GM18858 (cell line): ENCODE results near the gene ANKMY1.

Source experiments
- ATAC-seq: cut with Tn5 transposase; IDR thresholded peaks from one replicate; pipeline ENCODE4 v1.9.1; 2021; ENCODE audit not compliant: unreplicated experiment

The ANKMY1 gene

GRCh38 chr2:240594511-240595380, 37.0 kb upstream of the ANKMY1 start:
- ATAC-seq = no peak

GRCh38 chr2:240593703-240594451, 36.1 kb upstream of the ANKMY1 start:
- ATAC-seq = no peak

DNA sequence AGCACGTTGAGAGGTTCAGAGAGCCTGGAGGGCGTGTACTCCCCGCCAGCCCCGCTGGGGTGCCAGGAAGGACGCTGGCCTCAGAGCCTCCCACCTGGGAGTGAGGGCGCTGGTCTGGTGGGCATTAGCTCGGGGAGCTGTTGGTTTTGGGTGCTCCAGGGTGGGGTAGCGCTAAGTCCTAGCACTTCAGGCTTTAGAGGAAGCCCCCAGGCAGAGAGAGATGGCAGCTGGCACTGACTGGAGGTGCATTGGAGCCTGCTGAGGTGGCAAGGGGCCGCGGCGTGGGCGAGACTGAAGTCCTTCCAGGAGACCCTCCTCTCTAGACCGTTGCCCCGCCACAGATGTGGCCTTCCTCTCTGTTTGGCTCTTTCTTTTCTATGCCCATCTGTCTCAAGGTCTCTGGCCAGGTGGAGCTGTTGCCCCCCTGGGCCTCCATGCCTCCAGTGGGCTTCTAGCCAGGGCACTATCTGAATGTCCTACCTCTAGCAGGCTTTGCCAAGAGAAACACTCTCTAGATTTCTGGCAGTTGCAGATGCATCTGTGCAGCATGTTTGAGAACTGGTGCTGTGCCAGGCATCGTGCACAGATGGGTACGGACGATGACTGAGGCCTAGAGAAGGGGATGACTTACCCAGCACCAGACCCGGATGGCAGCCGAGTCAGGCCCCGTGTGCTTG, 35.4 kb upstream of the ANKMY1 start:
- ATAC-seq = no peak

GRCh38 chr2:240591784-240592183, 34.0 kb upstream of the ANKMY1 start:
- no peak for ATAC-seq

DNA sequence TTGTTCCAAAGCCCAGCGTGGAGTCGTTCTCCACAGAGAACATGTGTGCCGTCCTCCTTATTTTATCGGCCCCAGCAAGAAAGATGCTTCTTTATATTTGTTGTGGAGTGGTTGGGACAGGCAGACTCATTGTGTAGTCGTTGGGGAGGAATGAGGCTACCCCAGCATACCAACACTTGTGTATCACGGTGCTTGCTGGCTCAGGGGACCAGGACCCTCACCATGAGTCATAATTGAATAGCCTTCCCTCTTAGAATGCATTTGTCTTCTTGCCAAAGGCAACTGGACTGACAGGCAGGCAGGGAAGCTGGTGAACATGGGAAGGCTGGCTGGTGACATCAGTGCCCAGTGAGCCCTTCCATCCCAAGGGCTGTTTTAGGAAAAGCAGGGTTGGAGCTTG, 33.4 kb upstream of the ANKMY1 start:
- no peak for ATAC-seq

- no peak for ATAC-seq
Observed at GRCh38 chr2:240590681-240591111, 32.9 kb upstream of the ANKMY1 start.

- ATAC-seq = no peak
Observed at GRCh38 chr2:240589850-240590525, 32.2 kb upstream of the ANKMY1 start.

DNA sequence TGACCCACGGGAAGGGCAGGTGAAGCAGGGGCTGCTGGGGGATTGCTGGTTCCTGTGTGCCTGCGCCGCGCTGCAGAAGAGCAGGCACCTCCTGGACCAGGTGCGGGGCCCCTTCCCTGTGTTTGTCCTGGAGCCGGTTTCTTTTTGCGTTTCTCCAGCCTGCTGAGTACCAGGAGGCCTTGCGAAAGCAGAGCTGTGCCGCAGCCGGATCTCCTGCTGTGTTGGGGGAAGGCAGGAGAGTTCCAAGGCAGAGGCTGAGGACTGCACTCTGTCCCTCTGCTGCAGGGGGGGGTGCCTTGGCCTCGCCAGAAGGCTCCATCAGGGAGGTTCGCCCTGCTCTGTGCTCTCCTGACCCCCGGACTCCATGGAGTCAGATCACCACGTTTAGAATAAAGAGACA, 31.6 kb upstream of the ANKMY1 start:
- ATAC-seq = no peak

- no peak for ATAC-seq
Observed at GRCh38 chr2:240588669-240589068, 30.9 kb upstream of the ANKMY1 start.

GRCh38 chr2:240588006-240588655, 30.3 kb upstream of the ANKMY1 start:
- no peak for ATAC-seq

- ATAC-seq = no peak
Observed at GRCh38 chr2:240586919-240587800, 29.4 kb upstream of the ANKMY1 start.

DNA sequence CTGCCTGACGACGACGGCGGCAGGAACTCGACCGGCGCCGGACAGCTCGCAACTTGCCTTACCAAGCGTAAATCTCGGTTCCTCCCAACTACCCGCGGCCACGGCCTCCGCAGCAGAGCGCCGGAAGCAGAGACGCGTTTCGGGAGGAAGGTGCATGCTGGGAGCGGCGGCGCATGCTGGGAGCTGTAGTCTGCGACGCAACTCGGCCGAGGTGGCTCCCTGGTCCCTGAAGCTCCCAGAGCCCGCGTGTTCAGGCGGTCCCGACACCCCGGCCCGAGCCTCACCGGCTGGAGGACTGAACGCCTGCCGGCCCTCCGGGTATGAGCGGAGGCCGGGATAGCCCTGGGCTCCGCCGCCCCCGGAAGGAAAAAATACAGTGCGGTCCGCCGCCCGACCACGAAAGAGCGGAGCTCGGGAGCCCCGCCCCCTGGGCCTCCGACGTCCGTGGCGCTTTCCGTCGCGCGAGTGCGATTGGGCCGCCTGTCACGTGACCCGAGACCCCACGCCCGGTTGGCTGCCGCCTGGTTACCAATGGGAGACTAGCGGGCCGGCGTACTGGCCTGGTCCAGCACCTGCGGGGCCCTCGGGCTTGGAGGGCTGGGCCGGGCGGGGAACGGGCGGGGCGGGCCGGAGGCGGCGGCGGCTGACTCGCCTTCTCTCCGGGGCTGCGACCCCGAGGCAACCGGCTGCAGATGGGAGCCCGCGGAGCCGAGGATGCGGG, 28.6 kb upstream of the ANKMY1 start, which contains the start of gene CAPN10:
Gene CAPN10, plus strand, starts transcription at position 537 of the 721 bp plus-strand sequence. Its CDS starts 178 bp downstream, at position 715.
- peak; percentile 42 for ATAC-seq

GRCh38 chr2:240585681-240586197, 28.0 kb upstream of the ANKMY1 start:
- no peak for ATAC-seq

DNA sequence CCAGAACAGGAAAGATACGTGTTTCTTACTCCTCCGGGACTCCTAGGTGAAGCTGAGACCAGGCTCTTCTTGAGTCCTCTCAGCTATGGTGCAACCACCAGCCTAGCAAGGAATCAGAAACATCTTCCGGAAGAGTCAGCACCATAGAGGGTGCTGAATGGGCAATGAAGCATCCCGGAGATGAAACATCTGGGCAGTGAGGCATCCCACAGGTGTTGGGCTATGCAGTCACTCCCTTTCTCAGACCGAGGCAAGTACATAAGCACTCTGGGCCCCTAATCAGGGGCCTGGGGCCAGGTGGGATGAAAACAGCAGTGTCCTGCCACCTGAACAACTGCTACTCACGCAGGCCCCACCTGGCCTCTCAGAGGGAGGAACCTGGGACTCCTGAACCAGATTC, 27.3 kb upstream of the ANKMY1 start:
- ATAC-seq = peak; percentile 27

GRCh38 chr2:240584486-240585031, 26.8 kb upstream of the ANKMY1 start:
- peak; percentile 60 for ATAC-seq

GRCh38 chr2:240583774-240584173, 26.0 kb upstream of the ANKMY1 start:
- ATAC-seq = no peak

GRCh38 chr2:240582781-240583180, 25.0 kb upstream of the ANKMY1 start:
- ATAC-seq = no peak

DNA sequence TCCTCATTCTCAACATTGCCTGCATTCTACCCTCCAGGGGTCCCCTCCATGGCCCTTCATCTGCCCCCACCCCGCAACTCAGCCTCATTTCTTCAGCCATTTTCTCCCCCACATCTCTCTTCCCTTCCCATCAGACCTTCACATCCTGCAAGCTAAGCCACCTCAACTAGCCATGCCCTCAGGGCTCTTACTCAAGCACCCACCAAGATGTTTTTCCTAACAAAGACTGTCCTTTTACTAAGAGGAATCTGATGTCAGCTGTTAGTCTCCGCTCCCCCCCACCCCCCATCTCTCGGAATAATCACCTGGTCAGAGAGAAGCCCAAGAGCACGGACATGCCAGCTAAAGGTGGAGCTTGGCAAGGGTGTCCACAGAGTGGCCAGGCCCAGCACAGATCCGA, 24.0 kb upstream of the ANKMY1 start:
- ATAC-seq = no peak
